Measurements from ENCODE around the gene PMEL. TPM values are rescaled to one million over a fixed set of nuclear protein-coding genes. Genes with fewer than 3 reads are reported as not detected.

Gene PMEL
- total RNA-seq, 1 donor from 2014 or later = not detected

GRCh38 chr12:55957106-55957859, 8.6 kb downstream of the PMEL start:
- DNase-seq (ENCODE audit: missing footprints) = no peak
- no peak for ATAC-seq
- intact Hi-C loops (cut with DNase I) = no loop called here

- intact Hi-C loops (cut with DNase I) = no loop called here
- DNase-seq (ENCODE audit: missing footprints) = no peak
- ATAC-seq = no peak
Measured at GRCh38 chr12:55955800-55956508, 9.9 kb downstream of the PMEL start.

- ATAC-seq = peak; percentile 35
- intact Hi-C loops (cut with DNase I) = no loop called here
Measured at GRCh38 chr12:55955344-55955743, 10.5 kb downstream of the PMEL start.

GRCh38 chr12:55946553-55946952, 19.3 kb downstream of the PMEL start:
- no peak for DNase-seq (ENCODE audit: missing footprints)

More at GRCh38 chr12:55955344-55955743, 10.5 kb downstream of the PMEL start:
- no peak for DNase-seq (ENCODE audit: missing footprints)

GRCh38 chr12:55942577-55943136, 23.2 kb downstream of the PMEL start:
- intact Hi-C loops (cut with DNase I) = no loop called here
- ATAC-seq (no peak), DNase-seq (ENCODE audit: missing footprints) (no peak)

More at GRCh38 chr12:55946553-55946952, 19.3 kb downstream of the PMEL start:
- intact Hi-C loops (cut with DNase I) = no loop called here
- ATAC-seq = no peak

GRCh38 chr12:55942055-55942454, 23.8 kb downstream of the PMEL start:
- no peak for DNase-seq (ENCODE audit: missing footprints)
- intact Hi-C loops (cut with DNase I) = no loop called here
- no peak for ATAC-seq

- peak; percentile 94 for ATAC-seq
- intact Hi-C loops (cut with DNase I) = loop anchor here (1.0 kb wide), 1 partner anchor 200 kb away; no protein-coding TSS in a partner anchor
- DNase-seq (ENCODE audit: missing footprints) = peak; percentile 90
Measured at GRCh38 chr12:55940065-55940732, 25.6 kb downstream of the PMEL start.

GRCh38 chr12:55938826-55939501, 26.9 kb downstream of the PMEL start:
- ATAC-seq (no peak), DNase-seq (ENCODE audit: missing footprints) (no peak)
- intact Hi-C loops (cut with DNase I) = no loop called here

- DNase-seq (ENCODE audit: missing footprints) (no peak), ATAC-seq (no peak)
- intact Hi-C loops (cut with DNase I) = no loop called here
Measured at GRCh38 chr12:55937981-55938380, 27.9 kb downstream of the PMEL start.

GRCh38 chr12:55935738-55936151, 30.1 kb downstream of the PMEL start:
- DNase-seq (ENCODE audit: missing footprints) (peak; percentile 74), ATAC-seq (peak; percentile 27)
- intact Hi-C loops (cut with DNase I) = no loop called here

GRCh38 chr12:55934773-55935172, 31.1 kb downstream of the PMEL start:
- DNase-seq (ENCODE audit: missing footprints) = no peak
- no peak for ATAC-seq
- intact Hi-C loops (cut with DNase I) = no loop called here

GRCh38 chr12:55933799-55934742, 31.8 kb downstream of the PMEL start:
- ATAC-seq (no peak), DNase-seq (ENCODE audit: missing footprints) (no peak)
- intact Hi-C loops (cut with DNase I) = loop anchor here (2.0 kb wide), 1 partner anchor 33 kb away; the partner anchor contains the start of genes CDK2 and PMEL

- intact Hi-C loops (cut with DNase I) = loop anchor here (2.0 kb wide), 1 partner anchor 34 kb away; the partner anchor contains the start of genes CDK2 and PMEL
- no peak for ATAC-seq
- DNase-seq (ENCODE audit: missing footprints) = no peak
Measured at GRCh38 chr12:55933169-55933798, 32.6 kb downstream of the PMEL start.

GRCh38 chr12:55932551-55932910, 33.3 kb downstream of the PMEL start:
- DNase-seq (ENCODE audit: missing footprints) = no peak
- intact Hi-C loops (cut with DNase I) = loop anchor here (2.0 kb wide), 1 partner anchor 34 kb away; the partner anchor contains the start of genes CDK2 and PMEL
- ATAC-seq = no peak

- intact Hi-C loops (cut with DNase I) = loop anchor here (2.0 kb wide), 1 partner anchor 35 kb away; the partner anchor contains the start of genes CDK2 and PMEL
- ATAC-seq = peak; percentile 45
- peak; percentile 87 for DNase-seq (ENCODE audit: missing footprints)
Measured at GRCh38 chr12:55931780-55932550, 33.9 kb downstream of the PMEL start.

- ATAC-seq (no peak), DNase-seq (ENCODE audit: missing footprints) (peak; percentile 73)
- intact Hi-C loops (cut with DNase I) = no loop called here
Measured at GRCh38 chr12:55931317-55931779, 34.5 kb downstream of the PMEL start.
